AG04450 (cell line): ENCODE results near the gene MDP1. TPM values are rescaled to one million over a fixed set of nuclear protein-coding genes. Genes with fewer than 3 reads are reported as not detected.

ENCODE experiments used
- CTCF ChIA-PET: fragments of 300-600, 350-600 bp; formaldehyde crosslinking; extraction: SDS; loops from one replicate; lab custom pipeline; 2022; ENCODE audit warnings: antibody characterized with exemption, inconsistent platforms; lab: Charles Lee
- POLR2A ChIA-PET: fragments of 350-600 bp; formaldehyde crosslinking; extraction: SDS; loops from one replicate; lab custom pipeline; 2021; ENCODE audit warnings: antibody characterized with exemption, inconsistent platforms; lab: Yijun Ruan, JAX
- DNase-seq: peaks from one replicate; pipeline ENCODE4 v3.0.0-alpha.2; 2011; ENCODE audit warnings: low read depth, low spot score
- H3K27ac ChIP-seq: one replicate; pipeline ENCODE4 v1.5.1; 2012; ENCODE audit warnings: low read depth, low read length, control low read depth
- H3K27me3 ChIP-seq: one replicate; pipeline ENCODE4 v1.6.0; 2012; ENCODE audit warnings: low read length; ENCODE audit not compliant: control insufficient read depth, insufficient read depth
- H3K4me3 ChIP-seq: 2 replicates; pipeline ENCODE4 v1.5.1; 2011; ENCODE audit warnings: mild to moderate bottlenecking, low read depth, low read length, control low read depth
- H3K9me3 ChIP-seq: 2 replicates; pipeline ENCODE4 v1.5.1; 2012; ENCODE audit warnings: low read length; ENCODE audit not compliant: control insufficient read depth, insufficient read depth
- polyA plus RNA-seq: library from polyadenylated mRNA; depleted of rRNA; stranded (reverse); fragments of >200 nt; gene quantifications from 2 replicates; pipeline ENCODE4 v1.2.3, GENCODE V29; 2011
- TF ChIP-seq, protein P1 (sequence below): IDR thresholded peaks from 2 replicates; pipeline ENCODE4 v1.5.1; 2011; ENCODE audit warnings: low read depth, low read length, control low read depth, inconsistent platforms

The MDP1 gene
- polyA plus RNA-seq, 1 experiment: 16.1 TPM

DNA sequence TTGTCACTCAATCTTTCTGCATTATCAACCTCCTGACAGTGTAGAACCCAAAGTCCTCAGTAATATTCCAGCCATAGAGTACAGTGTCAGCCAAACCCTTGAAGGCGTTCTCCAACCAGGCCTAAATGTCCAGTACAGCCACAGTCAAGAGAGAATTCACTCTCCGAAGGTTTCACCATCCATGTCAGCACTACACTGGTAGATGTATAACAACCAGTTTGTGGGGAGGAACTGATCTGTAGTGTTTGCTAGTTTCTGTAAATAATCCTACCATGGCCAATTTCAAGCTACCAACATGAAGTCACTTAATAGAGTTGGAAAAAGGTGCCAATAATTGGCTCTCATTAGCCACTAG, 456 bp upstream of the MDP1 start:
- Histone ChIP-seq H3K27me3 (no peaks in the 10 kb centered on the region), H3K4me3 (peak overlapping the region; percentile 79), H3K27ac (peak overlapping the region; percentile 84), H3K9me3 (no peaks in the 10 kb centered on the region; the same call in 1 of the 2 replicates)
- CTCF ChIA-PET: interaction anchor here (0.9 to 1.8 kb wide), 3 partner anchors 11 to 81 kb away, joined by 3 to 15 read pairs (median 3); no protein-coding TSS in a partner anchor
- TF ChIP-seq, protein P1, sequence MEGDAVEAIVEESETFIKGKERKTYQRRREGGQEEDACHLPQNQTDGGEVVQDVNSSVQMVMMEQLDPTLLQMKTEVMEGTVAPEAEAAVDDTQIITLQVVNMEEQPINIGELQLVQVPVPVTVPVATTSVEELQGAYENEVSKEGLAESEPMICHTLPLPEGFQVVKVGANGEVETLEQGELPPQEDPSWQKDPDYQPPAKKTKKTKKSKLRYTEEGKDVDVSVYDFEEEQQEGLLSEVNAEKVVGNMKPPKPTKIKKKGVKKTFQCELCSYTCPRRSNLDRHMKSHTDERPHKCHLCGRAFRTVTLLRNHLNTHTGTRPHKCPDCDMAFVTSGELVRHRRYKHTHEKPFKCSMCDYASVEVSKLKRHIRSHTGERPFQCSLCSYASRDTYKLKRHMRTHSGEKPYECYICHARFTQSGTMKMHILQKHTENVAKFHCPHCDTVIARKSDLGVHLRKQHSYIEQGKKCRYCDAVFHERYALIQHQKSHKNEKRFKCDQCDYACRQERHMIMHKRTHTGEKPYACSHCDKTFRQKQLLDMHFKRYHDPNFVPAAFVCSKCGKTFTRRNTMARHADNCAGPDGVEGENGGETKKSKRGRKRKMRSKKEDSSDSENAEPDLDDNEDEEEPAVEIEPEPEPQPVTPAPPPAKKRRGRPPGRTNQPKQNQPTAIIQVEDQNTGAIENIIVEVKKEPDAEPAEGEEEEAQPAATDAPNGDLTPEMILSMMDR: no peak
- no peak for DNase-seq
- POLR2A ChIA-PET: interaction anchor here (0.8 to 1.6 kb wide), 7 partner anchors 15 to 84 kb away, joined by 3 to 9 read pairs (median 4); partner anchors contain the start of genes RABGGTA and TINF2

DNA sequence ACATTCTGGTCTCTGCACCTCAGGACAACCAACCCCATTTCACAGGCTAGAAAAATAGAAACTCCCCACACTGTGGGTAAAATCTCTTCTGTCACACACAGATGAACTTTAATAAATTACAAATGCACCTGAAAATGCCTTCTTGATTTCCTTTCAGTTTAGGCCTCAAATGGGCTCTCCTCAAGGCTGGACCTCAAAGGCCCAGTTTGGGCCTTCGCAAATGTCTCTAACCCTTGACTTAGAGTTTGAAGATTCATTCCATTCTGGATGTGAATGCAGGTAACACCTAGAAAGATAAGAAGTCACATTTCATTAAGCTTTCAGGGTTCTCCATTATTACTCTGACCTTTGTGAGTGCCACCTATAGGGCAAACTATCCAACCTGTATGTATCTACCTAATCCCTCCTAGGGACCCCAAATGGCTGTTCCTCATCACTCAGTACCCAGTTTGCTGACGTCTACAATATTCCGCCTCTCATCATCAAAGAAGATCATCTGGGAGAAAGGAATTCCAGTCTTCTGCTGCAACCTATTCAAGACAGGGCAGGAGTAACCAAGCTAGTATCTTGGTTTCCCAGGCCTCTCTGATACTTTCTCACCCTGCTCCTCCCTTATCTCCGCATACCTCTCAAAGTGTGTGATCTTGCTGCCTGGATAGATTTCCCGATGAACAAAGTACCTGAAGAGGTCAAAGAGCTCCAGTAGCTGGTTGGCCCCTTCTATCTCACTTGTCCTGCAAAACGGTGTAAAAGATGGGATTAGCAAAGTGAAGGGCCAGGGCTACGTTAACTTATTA, 1.8 kb downstream of the MDP1 start:
- Histone ChIP-seq H3K27ac (peak overlapping the region; percentile 98), H3K27me3 (no peaks in the 10 kb centered on the region), H3K4me3 (peak overlapping the region; percentile 83), H3K9me3 (no peaks in the 10 kb centered on the region; the same call in 1 of the 2 replicates)
- ChIA-PET POLR2A (interaction anchor here (0.5 to 2.1 kb wide), 14 partner anchors 11 to 100 kb away, joined by 3 to 12 read pairs (median 6); partner anchors contain the start of genes DCAF11, IPO4, IRF9 and NRL), CTCF (interaction anchor here (0.6 to 2.3 kb wide), 9 partner anchors 8 to 1145 kb away, joined by 3 to 9 read pairs (median 6); partner anchors contain the start of genes CIDEB and IRF9)
- DNase-seq: no peak
- TF ChIP-seq, protein P1: no peak

DNA sequence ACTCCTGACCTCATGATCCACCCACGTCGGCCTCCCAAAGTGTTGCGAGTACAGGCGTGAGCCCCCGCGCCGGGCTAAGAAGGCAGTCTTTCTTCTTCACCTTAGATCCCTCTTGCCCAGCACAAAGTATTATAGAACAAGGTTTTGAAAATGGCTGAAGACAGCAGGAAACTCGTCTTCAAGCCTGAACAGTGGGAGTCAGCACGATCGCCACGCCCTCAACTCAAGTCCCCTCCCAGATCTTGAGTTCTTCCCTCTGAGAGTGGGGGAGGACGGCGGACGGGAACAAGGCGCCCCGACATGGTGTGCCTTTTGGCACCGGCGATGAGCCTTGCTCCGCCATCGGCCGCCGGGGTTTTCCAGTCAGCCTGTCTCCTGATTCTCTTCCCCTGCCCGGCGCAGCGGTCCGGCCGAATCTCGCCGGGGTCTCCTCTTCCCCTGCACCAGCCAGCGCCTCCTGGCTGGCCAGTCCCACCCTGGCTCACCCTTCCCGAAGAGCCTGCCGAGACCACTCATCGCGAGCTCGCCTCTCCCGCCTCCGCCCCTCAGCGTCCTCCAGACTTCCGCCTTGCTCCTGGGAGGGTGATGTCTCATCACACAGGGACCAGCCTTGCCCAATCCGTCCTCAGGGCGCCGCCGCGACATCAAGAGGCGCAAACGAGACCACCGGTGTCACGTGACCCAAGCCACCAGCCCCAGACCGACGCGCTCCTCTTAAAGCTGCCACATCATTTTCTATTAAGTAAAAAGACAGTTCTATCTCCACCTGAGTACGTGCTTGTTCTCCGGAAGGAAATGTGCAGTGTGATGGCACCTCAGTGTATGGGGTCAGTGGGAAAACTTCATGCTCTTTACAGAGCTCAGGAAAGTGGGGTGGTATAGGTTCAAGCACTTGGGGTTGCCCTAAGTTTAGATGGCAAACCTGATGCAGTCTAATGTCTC, 2.7 kb downstream of the MDP1 start, which contains the start of gene CHMP4A:
Gene CHMP4A (minus strand): TSS at position 565 of the 942 bp plus-strand sequence. CDS start 49 bp downstream, at position 516.
- Histone ChIP-seq H3K27ac (peak within 1 kb of the TSS; percentile 98), H3K4me3 (peak within 1 kb of the TSS; percentile 83), H3K9me3 (no peaks in the 10 kb centered on the region; the same call in 1 of the 2 replicates), H3K27me3 (no peaks in the 10 kb centered on the region)
- DNase-seq: peak; percentile 95
- TF ChIP-seq, protein P1: peak; percentile 33
- CTCF ChIA-PET: interaction anchor here (0.6 to 2.3 kb wide), 8 partner anchors 8 to 1144 kb away, joined by 3 to 9 read pairs (median 5); partner anchors contain the start of genes CIDEB and IRF9
- POLR2A ChIA-PET: interaction anchor here (0.5 to 2.1 kb wide), 16 partner anchors 11 to 99 kb away, joined by 3 to 12 read pairs (median 6); partner anchors contain the start of genes DCAF11, IPO4, IRF9 and NRL

DNA sequence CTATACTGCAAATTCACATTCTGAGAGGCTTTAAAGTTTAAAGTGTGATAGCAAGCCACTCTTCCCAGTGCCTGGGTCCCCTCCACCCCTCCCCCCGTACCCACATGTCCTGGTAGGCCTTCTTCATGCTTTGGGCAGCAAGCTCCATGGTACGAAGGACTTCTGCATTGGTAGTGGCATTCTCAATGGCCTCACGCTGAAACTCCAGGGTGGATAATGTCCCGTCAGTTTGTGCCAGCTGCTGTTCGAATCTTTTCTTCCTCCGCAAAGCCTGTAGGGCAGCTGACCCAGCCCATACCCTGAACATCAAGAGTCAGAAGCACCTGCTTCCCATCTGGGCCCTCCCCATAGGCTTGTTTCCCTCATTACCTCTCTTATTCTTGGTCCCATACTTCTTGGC, 4.6 kb downstream of the MDP1 start:
- no peak for DNase-seq
- Histone ChIP-seq H3K9me3 (no peaks in the 10 kb centered on the region; the same call in 1 of the 2 replicates), H3K27me3 (no peaks in the 10 kb centered on the region), H3K4me3 (no peak overlapping the region), H3K27ac (no peak overlapping the region)
- ChIA-PET CTCF (no interaction called here), POLR2A (no interaction called here)
- TF ChIP-seq, protein P1: no peak
